K562 (cell line): ENCODE measurements around the gene ZFAND3. TPM values are rescaled to one million over a fixed set of nuclear protein-coding genes. Genes with fewer than 3 reads are reported as not detected.

Source experiments
- ATAC-seq: fragments of 200-7000 bp; cut with Tn5 transposase; 3 replicates; pipeline ENCODE4 v1.9.1; 2020; ENCODE audit warnings: moderate library complexity
- BruUV-seq: library from RNA; stranded (reverse); fragments of 400-500 nt; replicated peaks from 2 replicates; lab custom pipeline; 2021; lab: Mats Ljungman, UMichigan
- CTCF ChIA-PET: fragments of 300-600 bp; formaldehyde crosslinking; extraction: SDS; loops from one replicate; lab custom pipeline; 2021; ENCODE audit warnings: low intra/inter-chr PET ratio; lab: Yijun Ruan, JAX
- POLR2A ChIA-PET: fragments of 300-600, 350-650 bp; sonication (Branson Sonifier 250); formaldehyde crosslinking; extraction: SDS; loops from one replicate; lab custom pipeline; 2021; ENCODE audit warnings: antibody characterized with exemption, inconsistent platforms; lab: Yijun Ruan, JAX
- DNase-seq, 4 experiments: peaks; one replicate each; pipeline versions ENCODE4 v3.0.0 to v3.0.0-alpha.2; 2011 to 2018; ENCODE audit warnings: low spot score in 3 of 4, mixed read lengths in 3 of 4; ENCODE audit errors: extremely low read depth in 1 of 4
- FAIRE-seq: peaks from 2 replicates; lab custom pipeline; 2011; peaks lifted over from hg19 to GRCh38; lab: Jason Lieb, UNC
- H2AFZ ChIP-seq: 2 replicates; pipeline ENCODE4 v1.6.0; 2011; ENCODE audit warnings: low read depth, low read length, control low read depth, inconsistent platforms
- H3K27ac ChIP-seq: fragments of 200-600 bp; 3 replicates; pipeline ENCODE4 v1.8.0; 2011; ENCODE audit warnings: low read depth, mild to moderate bottlenecking, control low read depth, inconsistent platforms, low read length, moderate library complexity, mixed read lengths; ENCODE audit errors: extremely low read depth
- H3K27me3 ChIP-seq, 2 experiments: fragments of 300-600 bp in 1 of 2; 2 replicates in 1 of 2; 3 replicates in 1 of 2; pipeline versions ENCODE4 v1.6.0 to v1.8.0; 2011; ENCODE audit warnings: inconsistent platforms in 2 of 2, low read length in 2 of 2, mild to moderate bottlenecking in 1 of 2, mixed read lengths in 1 of 2, moderate library complexity in 1 of 2; ENCODE audit not compliant: control insufficient read depth in 2 of 2, insufficient read depth in 2 of 2
- H3K36me3 ChIP-seq: fragments of 300-600 bp; 3 replicates; pipeline ENCODE4 v1.8.0; 2011; ENCODE audit warnings: mild to moderate bottlenecking, low read length, inconsistent platforms; ENCODE audit not compliant: control insufficient read depth, insufficient read depth
- H3K4me1 ChIP-seq, 2 experiments: fragments of 200-600 bp in 1 of 2; replicated peaks in 1 of 2; 2 replicates in 1 of 2; 3 replicates in 1 of 2; pipeline versions ENCODE4 v1.5.1 to v1.8.0; 2011; ENCODE audit warnings: inconsistent platforms in 2 of 2, low read length in 2 of 2, mild to moderate bottlenecking in 1 of 2, mixed read lengths in 1 of 2, moderate library complexity in 1 of 2; ENCODE audit not compliant: control insufficient read depth in 2 of 2, insufficient read depth in 2 of 2
- H3K4me2 ChIP-seq: 2 replicates; pipeline ENCODE4 v1.6.1; 2011; ENCODE audit warnings: low read length, control low read depth, inconsistent platforms, mixed read lengths; ENCODE audit not compliant: insufficient read depth
- H3K4me3 ChIP-seq: fragments of 200-600 bp; sonication (generic), shearing (Covaris generic); 2 replicates; pipeline ENCODE4 v1.5.1; 2016; ENCODE audit warnings: control low read depth, inconsistent platforms
- H3K79me2 ChIP-seq: fragments of 200-600 bp; 3 replicates; pipeline ENCODE4 v1.8.0; 2011; ENCODE audit warnings: low read length, inconsistent platforms; ENCODE audit not compliant: control insufficient read depth, insufficient read depth
- H3K9ac ChIP-seq, 2 experiments: 2 replicates each; pipeline versions ENCODE4 v1.6.0 to v1.6.1; 2011; ENCODE audit warnings: low read depth in 2 of 2, low read length in 2 of 2, control low read depth in 1 of 2, inconsistent platforms in 1 of 2, mild to moderate bottlenecking in 1 of 2, mixed read lengths in 1 of 2; ENCODE audit not compliant: insufficient read depth in 1 of 2
- H3K9me1 ChIP-seq: one replicate; pipeline ENCODE4 v1.6.0; 2011; ENCODE audit warnings: inconsistent platforms, mild to moderate bottlenecking, low read length, moderate library complexity; ENCODE audit not compliant: control insufficient read depth, insufficient read depth
- H3K9me3 ChIP-seq: replicated peaks from 2 replicates; pipeline ENCODE4 v1.5.1; 2011; ENCODE audit warnings: low read depth, low read length, inconsistent platforms; ENCODE audit not compliant: control insufficient read depth, insufficient read depth
- H4K20me1 ChIP-seq: replicated peaks from 2 replicates; pipeline ENCODE4 v1.6.1; 2011; ENCODE audit warnings: low read length, inconsistent platforms, mixed read lengths; ENCODE audit not compliant: control insufficient read depth, insufficient read depth
- PML ChIP-seq: IDR thresholded peaks from 2 replicates; pipeline ENCODE4 v1.6.1; 2012; ENCODE audit warnings: low read length, inconsistent platforms
- POLR2H ChIP-seq: IDR thresholded peaks from 2 replicates; pipeline ENCODE4 v1.6.1; 2016; ENCODE audit warnings: missing genetic modification characterization, low read depth, mild to moderate bottlenecking, control low read depth, missing compliant biosample characterization, moderate library complexity
- SMARCA5 ChIP-seq: fragments of 450-650 bp; IDR thresholded peaks from 2 replicates; pipeline ENCODE4 v1.6.1; 2016
- SMC3 ChIP-seq: conservative IDR thresholded peaks from 2 replicates; pipeline ENCODE4 v1.6.1; 2011; ENCODE audit warnings: low read depth, low read length, improper control_type of control experiment; ENCODE audit not compliant: insufficient read depth
- WGBS: fragments of 100-300 bp; shearing (Covaris generic); methylation state at CpG from one replicate; pipeline ENCODE4 v1.1.6; 2016; ENCODE audit warnings: low coverage, mixed read lengths; ENCODE audit not compliant: insufficient coverage; ENCODE audit errors: missing lambda C conversion rate; 5-methylcytosine and 5-hydroxymethylcytosine counted together
- in situ Hi-C: fragments of 300-500 bp; cut with MboI; formaldehyde crosslinking; loops from 4 replicates; pipeline ENCODE4 v1.15.0; 2018; ENCODE audit warnings: inconsistent platforms, mixed read lengths
- intact Hi-C: fragments of 100-400 bp; cut with micrococcal nuclease; formaldehyde crosslinking; loops from 2 replicates; pipeline ENCODE4 v1.14.2; 2022
- polyA plus RNA-seq, 8 experiments: library from polyadenylated mRNA; depleted of rRNA in 4 of 8; stranded (reverse) in 5 of 8; unstranded in 3 of 8; fragments of >200 nt; fragmentation: Nextera tagmentation in 2 of 8; fragmentation: Illumina TruSeq in 1 of 8; extraction: Ambion mirVana in 2 of 8; extraction: Trizol in 1 of 8; gene quantifications; 2 replicates each; pipeline versions ENCODE4 v1.2.1 to v1.2.3, GENCODE V29; 2011 to 2014; ENCODE audit warnings: inconsistent platforms in 1 of 8, missing spikeins in 1 of 8
- total RNA-seq, 7 experiments: library from RNA; depleted of rRNA in 6 of 7; stranded (reverse); fragments of >200 nt in 6 of 7; fragmentation: Illumina TruSeq in 2 of 7; extraction: Trizol in 2 of 7; gene quantifications; 2 replicates each; pipeline versions ENCODE4 v1.2.1 to v1.2.3, GENCODE V29; 2011 to 2021; ENCODE audit warnings: low replicate concordance in 1 of 7
- TF ChIP-seq, protein P1 (sequence below): fragments of 450-650 bp; conservative IDR thresholded peaks from 2 replicates; pipeline ENCODE4 v1.6.1; 2016; ENCODE audit warnings: missing genetic modification characterization, low read depth, mild to moderate bottlenecking, control low read depth, missing compliant biosample characterization
- TF ChIP-seq, protein P2 (sequence below): fragments of 250-450 bp; sonication (Bioruptor Pico); IDR thresholded peaks from 2 replicates; pipeline ENCODE4 v1.5.0; 2022; ENCODE audit warnings: mild to moderate bottlenecking

ZFAND3 gene
- total and polyA plus RNA-seq, 9 of the 15 experiments (the other 6 are each of a cell fraction or from before 2014, with no cell fraction given) = 0.81 to 26.6 (median 11.8) TPM

DNA sequence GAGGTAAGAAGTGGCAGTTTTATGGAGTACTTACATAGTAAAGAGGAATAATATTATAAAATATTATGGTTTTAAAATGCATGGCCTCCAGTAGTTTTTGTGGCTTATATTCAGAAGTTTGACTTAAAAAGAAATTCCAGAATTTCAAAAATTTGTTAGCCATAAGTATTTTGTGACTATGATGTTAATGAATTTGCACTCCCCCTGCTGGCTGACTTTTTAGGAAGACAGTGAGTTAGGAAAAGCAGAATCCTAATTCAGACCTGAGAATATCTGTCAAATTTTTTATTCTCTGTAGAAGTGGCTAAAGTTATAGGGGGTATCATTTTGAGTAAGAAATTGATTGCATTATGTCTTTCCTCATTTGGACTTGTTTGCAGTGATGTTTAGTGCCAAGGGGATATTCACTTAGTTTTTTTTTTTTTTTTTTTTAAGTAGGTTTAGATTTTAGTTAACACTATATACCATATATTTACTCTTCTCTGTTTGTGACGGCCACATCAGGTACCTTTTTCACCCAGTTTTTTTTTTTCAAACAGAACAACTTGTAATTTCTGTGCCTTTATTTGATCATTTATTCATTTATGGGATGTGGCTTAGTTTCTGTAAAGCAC, 40.8 kb downstream of the ZFAND3 start (continued):
- TF ChIP-seq, protein P1, sequence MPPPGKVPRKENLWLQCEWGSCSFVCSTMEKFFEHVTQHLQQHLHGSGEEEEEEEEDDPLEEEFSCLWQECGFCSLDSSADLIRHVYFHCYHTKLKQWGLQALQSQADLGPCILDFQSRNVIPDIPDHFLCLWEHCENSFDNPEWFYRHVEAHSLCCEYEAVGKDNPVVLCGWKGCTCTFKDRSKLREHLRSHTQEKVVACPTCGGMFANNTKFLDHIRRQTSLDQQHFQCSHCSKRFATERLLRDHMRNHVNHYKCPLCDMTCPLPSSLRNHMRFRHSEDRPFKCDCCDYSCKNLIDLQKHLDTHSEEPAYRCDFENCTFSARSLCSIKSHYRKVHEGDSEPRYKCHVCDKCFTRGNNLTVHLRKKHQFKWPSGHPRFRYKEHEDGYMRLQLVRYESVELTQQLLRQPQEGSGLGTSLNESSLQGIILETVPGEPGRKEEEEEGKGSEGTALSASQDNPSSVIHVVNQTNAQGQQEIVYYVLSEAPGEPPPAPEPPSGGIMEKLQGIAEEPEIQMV (tag) = no peak
- TF ChIP-seq SMC3 = 0 out of 2 replicates have a peak, but pooled peaks have one; percentile 19

DNA sequence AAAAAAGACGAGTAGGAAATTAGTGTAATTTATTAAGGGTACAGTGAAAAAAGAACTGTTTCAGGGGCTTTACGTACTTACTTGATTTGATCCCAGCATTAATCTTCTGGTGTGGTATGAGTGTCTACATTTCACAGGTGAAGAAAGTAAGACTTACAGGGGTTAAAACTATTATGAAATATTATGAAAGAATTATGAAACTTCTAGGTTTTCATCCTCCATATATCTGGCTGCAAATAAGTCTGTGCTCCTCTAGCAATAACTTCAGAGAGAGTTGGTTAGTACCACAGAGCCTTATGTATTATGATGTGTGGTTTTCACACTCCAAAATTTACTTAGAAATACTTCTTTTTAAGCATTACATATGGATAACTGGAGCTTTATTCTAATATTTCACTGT, 41.9 kb downstream of the ZFAND3 start:
- CTCF ChIA-PET = no interaction called here

More for the DNA sequence above, 41.9 kb downstream of the ZFAND3 start:
- no peaks in the 10 kb centered on the region for H3K9me3 ChIP-seq
- H3K4me1 ChIP-seq = no peaks in the 10 kb centered on the region
- H3K36me3 ChIP-seq = peaks cover 5% of the 10 kb centered on the region; the same call in 2 of the 3 replicates
- BruUV-seq = no TSS peak
- FAIRE-seq (no peak), ATAC-seq (no peak), DNase-seq (no peak)
- intact Hi-C loops (loop anchor here (10.0 kb wide), 1 partner anchor 153 kb away; no protein-coding TSS in a partner anchor), in situ Hi-C loops (no loop called here)
- H3K4me3 ChIP-seq = no peak overlapping the region
- POLR2A ChIA-PET = interaction anchor here (1.0 kb wide), 1 partner anchor 33 kb away, joined by 4 read pairs; no protein-coding TSS in a partner anchor
- TF ChIP-seq SMARCA5 (no peak), PML (no peak), POLR2H (tag) (0 out of 2 replicates have a peak, but pooled peaks have one; percentile 16)
- TF ChIP-seq, protein P2, sequence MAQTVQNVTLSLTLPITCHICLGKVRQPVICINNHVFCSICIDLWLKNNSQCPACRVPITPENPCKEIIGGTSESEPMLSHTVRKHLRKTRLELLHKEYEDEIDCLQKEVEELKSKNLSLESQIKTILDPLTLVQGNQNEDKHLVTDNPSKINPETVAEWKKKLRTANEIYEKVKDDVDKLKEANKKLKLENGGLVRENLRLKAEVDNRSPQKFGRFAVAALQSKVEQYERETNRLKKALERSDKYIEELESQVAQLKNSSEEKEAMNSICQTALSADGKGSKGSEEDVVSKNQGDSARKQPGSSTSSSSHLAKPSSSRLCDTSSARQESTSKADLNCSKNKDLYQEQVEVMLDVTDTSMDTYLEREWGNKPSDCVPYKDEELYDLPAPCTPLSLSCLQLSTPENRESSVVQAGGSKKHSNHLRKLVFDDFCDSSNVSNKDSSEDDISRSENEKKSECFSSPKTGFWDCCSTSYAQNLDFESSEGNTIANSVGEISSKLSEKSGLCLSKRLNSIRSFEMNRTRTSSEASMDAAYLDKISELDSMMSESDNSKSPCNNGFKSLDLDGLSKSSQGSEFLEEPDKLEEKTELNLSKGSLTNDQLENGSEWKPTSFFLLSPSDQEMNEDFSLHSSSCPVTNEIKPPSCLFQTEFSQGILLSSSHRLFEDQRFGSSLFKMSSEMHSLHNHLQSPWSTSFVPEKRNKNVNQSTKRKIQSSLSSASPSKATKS (CRISPR knock-in tag) = no peak
- peaks cover 32% of the 10 kb centered on the region for H3K79me2 ChIP-seq
- H4K20me1 ChIP-seq = peaks cover 10% of the 10 kb centered on the region; the same call in 1 of the 2 replicates
- H3K4me2 ChIP-seq = no peak overlapping the region
- no peak overlapping the region for H3K27ac ChIP-seq
- H2AFZ ChIP-seq = no peak overlapping the region
- H3K27me3 ChIP-seq = no peaks in the 10 kb centered on the region
- no peaks in the 10 kb centered on the region for H3K9me1 ChIP-seq
- WGBS = 67% methylated on average over 2 of the region's 2 CpGs
- H3K9ac ChIP-seq = no peak overlapping the region
